ENCODE results near the gene IRF9.

DNA sequence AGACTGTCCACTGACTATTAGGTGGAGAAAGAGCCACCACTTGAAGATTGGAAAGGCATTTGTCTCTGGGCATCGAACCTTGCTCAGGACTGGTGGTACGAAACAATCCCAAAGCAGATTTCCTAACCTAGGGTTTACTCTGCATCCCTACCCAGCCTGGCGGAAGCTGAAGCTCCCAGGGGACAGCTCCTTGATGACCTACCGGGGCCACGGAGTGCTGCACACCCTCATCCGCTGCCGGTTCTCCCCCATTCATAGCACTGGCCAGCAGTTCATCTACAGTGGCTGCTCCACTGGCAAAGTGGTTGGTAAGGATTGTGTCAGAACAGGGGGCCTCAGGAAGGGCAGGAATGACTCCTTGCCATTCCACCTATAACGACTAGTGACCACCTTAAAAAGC lies 39.9 kb upstream of the IRF9 start:
- no peak for TF ChIP-seq EP300 (IDR thresholded peaks at IDR 0.05)
- TF ChIP-seq POLR2AphosphoS5 (IDR thresholded peaks at IDR 0.05): no peak
- TF ChIP-seq, protein P1, sequence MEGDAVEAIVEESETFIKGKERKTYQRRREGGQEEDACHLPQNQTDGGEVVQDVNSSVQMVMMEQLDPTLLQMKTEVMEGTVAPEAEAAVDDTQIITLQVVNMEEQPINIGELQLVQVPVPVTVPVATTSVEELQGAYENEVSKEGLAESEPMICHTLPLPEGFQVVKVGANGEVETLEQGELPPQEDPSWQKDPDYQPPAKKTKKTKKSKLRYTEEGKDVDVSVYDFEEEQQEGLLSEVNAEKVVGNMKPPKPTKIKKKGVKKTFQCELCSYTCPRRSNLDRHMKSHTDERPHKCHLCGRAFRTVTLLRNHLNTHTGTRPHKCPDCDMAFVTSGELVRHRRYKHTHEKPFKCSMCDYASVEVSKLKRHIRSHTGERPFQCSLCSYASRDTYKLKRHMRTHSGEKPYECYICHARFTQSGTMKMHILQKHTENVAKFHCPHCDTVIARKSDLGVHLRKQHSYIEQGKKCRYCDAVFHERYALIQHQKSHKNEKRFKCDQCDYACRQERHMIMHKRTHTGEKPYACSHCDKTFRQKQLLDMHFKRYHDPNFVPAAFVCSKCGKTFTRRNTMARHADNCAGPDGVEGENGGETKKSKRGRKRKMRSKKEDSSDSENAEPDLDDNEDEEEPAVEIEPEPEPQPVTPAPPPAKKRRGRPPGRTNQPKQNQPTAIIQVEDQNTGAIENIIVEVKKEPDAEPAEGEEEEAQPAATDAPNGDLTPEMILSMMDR (IDR thresholded peaks at IDR 0.05): no peak
- TF ChIP-seq POLR2A (IDR thresholded peaks at IDR 0.05): no peak

Measured in stomach (tissue), 4 donors.